NT2/D1 (cell line): ENCODE measurements around the gene UPK3A.

ENCODE experiments used
- YY1 ChIP-seq: IDR thresholded peaks from 2 replicates; pipeline ENCODE4 v1.6.1; 2011; ENCODE audit not compliant: insufficient read length, insufficient read depth
- ZNF274 ChIP-seq: IDR thresholded peaks from 2 replicates; pipeline ENCODE4 v1.6.1; 2011; ENCODE audit warnings: mild to moderate bottlenecking, low read depth, low read length

- TF ChIP-seq ZNF274: no peak
- no peak for TF ChIP-seq YY1
Observed at GRCh38 chr22:45261407-45262088, 23.2 kb upstream of the UPK3A start.
